Testis (tissue), 2 donors: ENCODE data around the gene MORN4.

ENCODE experiments used
- CTCF ChIP-seq, 3 experiments: fragments of 450-650 bp in 2 of 3; fragments of 200-600 bp in 1 of 3; sonication (generic) in 1 of 3; IDR thresholded peaks; one replicate each; pipeline ENCODE4 v1.5.1; 2016 to 2019; ENCODE audit warnings: antibody characterized with exemption in 3 of 3, mild to moderate bottlenecking in 2 of 3, moderate library complexity in 1 of 3
- POLR2A ChIP-seq: fragments of 450-650 bp; IDR thresholded peaks from one replicate; pipeline ENCODE4 v1.6.1; 2017; ENCODE audit warnings: antibody characterized with exemption, mild to moderate bottlenecking, moderate library complexity

GRCh38 chr10:97598407-97599271 is 34.7 kb downstream of the MORN4 start:
- TF ChIP-seq CTCF (IDR thresholded peaks at IDR 0.05): no peak
- TF ChIP-seq POLR2A: no peak
